ENCODE data around the gene B3GALT5. TPM values are rescaled to one million over a fixed set of nuclear protein-coding genes. Genes with fewer than 3 reads are reported as not detected.

B3GALT5 gene
- polyA plus RNA-seq, 2 of the 4 experiments (the other 2 are of a cell fraction), result 0.39 to 0.52 TPM

DNA sequence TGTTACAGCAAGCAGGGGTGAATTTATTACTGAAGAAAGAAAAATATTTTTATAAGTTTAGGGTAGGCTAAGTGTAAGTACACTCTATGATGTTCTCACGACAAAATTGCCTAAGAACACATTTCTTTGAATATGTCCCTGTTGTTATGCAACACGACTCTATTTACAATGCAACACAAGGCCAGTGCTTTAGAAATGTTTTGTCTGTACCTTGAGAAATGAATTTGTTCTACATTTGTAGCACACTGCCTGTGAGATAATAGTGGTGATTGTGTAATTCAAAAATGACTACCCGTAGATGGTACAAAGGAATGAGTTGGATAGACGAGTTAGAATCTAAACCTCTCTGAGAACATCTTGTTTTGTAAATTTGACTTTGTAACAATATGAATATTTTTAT, 68.5 kb downstream of the B3GALT5 start:
- ChIA-PET CTCF (no interaction called here), POLR2A (no interaction called here)
- FAIRE-seq, result no peak
- Histone ChIP-seq H3K4me1 (peaks cover 12% of the 10 kb centered on the region; the same call in 2 of the 3 replicates), H3K4me3 (no peak overlapping the region), H3K9me3 (peaks cover 3% of the 10 kb centered on the region; the same call in 2 of the 3 replicates), H3K4me2 (peak overlapping the region; percentile 40; the same call in 2 of the 3 replicates), H3K27ac (peak overlapping the region in 1 of 2 experiments; percentile 54; a peak in 1 of 6 replicates)
- DNase-seq (ENCODE audit: low read depth in 1 of 2, low spot score in 1 of 2), result no peak
- TF ChIP-seq CEBPB (IDR thresholded peaks at IDR 0.05) (peak in 1 of 2 experiments; percentile 49; a peak in 2 of 4 replicates), JUN (IDR thresholded peaks at IDR 0.05) (no peak)
- 66% methylated on average over 4 of the region's 4 CpGs for WGBS (ENCODE audit: missing lambda C conversion rate)
- no peak for ATAC-seq

DNA sequence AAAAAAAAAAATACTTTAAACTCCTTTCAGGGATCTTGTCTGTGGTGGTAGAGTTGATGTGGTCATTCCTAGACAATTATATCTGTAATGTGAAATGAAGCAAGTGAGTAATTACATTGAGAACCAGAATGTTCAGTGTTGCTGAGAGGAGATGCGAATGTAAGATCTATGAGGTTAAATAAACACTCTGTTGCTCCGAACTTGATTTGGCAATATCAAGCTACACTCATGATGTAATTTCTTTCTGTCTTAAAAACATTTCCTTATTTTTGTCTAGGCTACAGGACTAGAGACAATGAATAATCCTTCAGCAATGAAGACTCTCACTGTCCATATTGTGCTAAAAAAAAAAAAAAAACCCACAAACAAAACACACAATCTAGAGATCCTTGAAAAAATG, 69.1 kb downstream of the B3GALT5 start:
- Histone ChIP-seq H3K9me3 (peaks cover 3% of the 10 kb centered on the region; the same call in 2 of the 3 replicates), H3K4me1 (peaks cover 12% of the 10 kb centered on the region; the same call in 2 of the 3 replicates), H3K27ac (peak overlapping the region; percentile 54 to 61; a peak in 5 of 6 replicates), H3K4me2 (peak overlapping the region; percentile 40; the same call in 2 of the 3 replicates), H3K4me3 (no peak overlapping the region)
- POLR2A ChIA-PET, result no interaction called here
- 18% methylated on average over 2 of the region's 2 CpGs for WGBS (ENCODE audit: missing lambda C conversion rate)
- FAIRE-seq (no peak), DNase-seq (ENCODE audit: low read depth in 1 of 2, low spot score in 1 of 2) (peak in 1 of 2 experiments; percentile 33), ATAC-seq (no peak)
- CTCF ChIA-PET, result interaction anchor here (2.1 kb wide), 1 partner anchor 164 kb away, joined by 6 read pairs; no protein-coding TSS in a partner anchor
- TF ChIP-seq NPAS2 (CRISPR knock-in tag; IDR thresholded peaks at IDR 0.05; ENCODE audit: borderline replicate concordance) (no peak), CEBPB (IDR thresholded peaks at IDR 0.05) (peak; percentile 34 to 68; a peak in 2 of 4 replicates)

DNA sequence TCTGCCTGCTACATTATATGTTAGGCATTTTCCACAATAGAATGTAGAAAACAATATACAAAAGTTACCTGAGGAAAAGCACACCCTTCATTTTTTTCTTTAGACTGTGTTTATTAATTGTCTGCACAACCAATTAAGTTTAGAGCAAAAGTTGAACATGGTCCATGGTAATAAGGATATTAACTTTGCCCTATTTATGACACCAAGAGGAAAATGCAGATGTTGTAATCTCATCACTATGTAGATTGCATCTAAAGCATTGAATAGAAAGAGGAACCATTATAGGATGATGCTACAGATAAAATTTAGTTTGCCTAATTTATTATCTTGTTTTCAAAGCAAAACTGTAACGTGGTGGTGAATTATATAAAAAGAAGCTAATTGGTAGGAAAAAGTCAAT, 72.5 kb downstream of the B3GALT5 start:
- POLR2A ChIA-PET, result no interaction called here
- FAIRE-seq, result no peak
- WGBS (ENCODE audit: missing lambda C conversion rate), result 45% methylated on average over 1 of the region's 1 CpG
- no peak overlapping the region for H3K4me3 ChIP-seq
- no peak for DNase-seq (ENCODE audit: low read depth in 1 of 2, low spot score in 1 of 2)
- peaks cover 14% of the 10 kb centered on the region for H3K4me1 ChIP-seq
- no peak for ATAC-seq
- peaks cover 3% of the 10 kb centered on the region; the same call in 2 of the 3 replicates for H3K9me3 ChIP-seq
- H3K4me2 ChIP-seq, result no peak overlapping the region
- H3K27ac ChIP-seq, result no peak overlapping the region
- TF ChIP-seq, protein P1, sequence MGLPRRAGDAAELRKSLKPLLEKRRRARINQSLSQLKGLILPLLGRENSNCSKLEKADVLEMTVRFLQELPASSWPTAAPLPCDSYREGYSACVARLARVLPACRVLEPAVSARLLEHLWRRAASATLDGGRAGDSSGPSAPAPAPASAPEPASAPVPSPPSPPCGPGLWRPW (IDR thresholded peaks at IDR 0.05), result no peak
- TF ChIP-seq ZC3H11A (IDR thresholded peaks at IDR 0.05) (no peak), CEBPB (IDR thresholded peaks at IDR 0.05) (no peak), HOXB13 (CRISPR knock-in tag; IDR thresholded peaks at IDR 0.05; ENCODE audit: low read depth) (no peak), ZFP36 (IDR thresholded peaks at IDR 0.05; ENCODE audit: borderline replicate concordance, partially characterized antibody) (no peak), RNF2 (IDR thresholded peaks at IDR 0.05; ENCODE audit: borderline replicate concordance, low read depth) (no peak), RFX5 (IDR thresholded peaks at IDR 0.05) (no peak), TP53 (CRISPR knock-in tag; IDR thresholded peaks at IDR 0.05) (no peak), HDAC2 (IDR thresholded peaks at IDR 0.05) (no peak), HOXA7 (CRISPR knock-in tag; IDR thresholded peaks at IDR 0.05) (no peak), KDM5A (IDR thresholded peaks at IDR 0.05) (no peak), EHMT2 (IDR thresholded peaks at IDR 0.05; ENCODE audit: low read depth) (no peak), CBX2 (IDR thresholded peaks at IDR 0.05; ENCODE audit: borderline replicate concordance, low read depth) (no peak), FOXS1 (CRISPR knock-in tag; IDR thresholded peaks at IDR 0.05) (no peak), PHF8 (IDR thresholded peaks at IDR 0.05; ENCODE audit: borderline replicate concordance, low read depth) (no peak)
- TF ChIP-seq, protein P2, sequence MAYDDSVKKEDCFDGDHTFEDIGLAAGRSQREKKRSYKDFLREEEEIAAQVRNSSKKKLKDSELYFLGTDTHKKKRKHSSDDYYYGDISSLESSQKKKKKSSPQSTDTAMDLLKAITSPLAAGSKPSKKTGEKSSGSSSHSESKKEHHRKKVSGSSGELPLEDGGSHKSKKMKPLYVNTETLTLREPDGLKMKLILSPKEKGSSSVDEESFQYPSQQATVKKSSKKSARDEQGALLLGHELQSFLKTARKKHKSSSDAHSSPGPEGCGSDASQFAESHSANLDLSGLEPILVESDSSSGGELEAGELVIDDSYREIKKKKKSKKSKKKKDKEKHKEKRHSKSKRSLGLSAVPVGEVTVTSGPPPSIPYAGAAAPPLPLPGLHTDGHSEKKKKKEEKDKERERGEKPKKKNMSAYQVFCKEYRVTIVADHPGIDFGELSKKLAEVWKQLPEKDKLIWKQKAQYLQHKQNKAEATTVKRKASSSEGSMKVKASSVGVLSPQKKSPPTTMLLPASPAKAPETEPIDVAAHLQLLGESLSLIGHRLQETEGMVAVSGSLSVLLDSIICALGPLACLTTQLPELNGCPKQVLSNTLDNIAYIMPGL (CRISPR knock-in tag; IDR thresholded peaks at IDR 0.05; ENCODE audit: borderline replicate concordance), result no peak
- TF ChIP-seq, protein P3, sequence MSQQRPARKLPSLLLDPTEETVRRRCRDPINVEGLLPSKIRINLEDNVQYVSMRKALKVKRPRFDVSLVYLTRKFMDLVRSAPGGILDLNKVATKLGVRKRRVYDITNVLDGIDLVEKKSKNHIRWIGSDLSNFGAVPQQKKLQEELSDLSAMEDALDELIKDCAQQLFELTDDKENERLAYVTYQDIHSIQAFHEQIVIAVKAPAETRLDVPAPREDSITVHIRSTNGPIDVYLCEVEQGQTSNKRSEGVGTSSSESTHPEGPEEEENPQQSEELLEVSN (IDR thresholded peaks at IDR 0.05; ENCODE audit: borderline replicate concordance, low read depth), result no peak
- TF ChIP-seq, protein P4, sequence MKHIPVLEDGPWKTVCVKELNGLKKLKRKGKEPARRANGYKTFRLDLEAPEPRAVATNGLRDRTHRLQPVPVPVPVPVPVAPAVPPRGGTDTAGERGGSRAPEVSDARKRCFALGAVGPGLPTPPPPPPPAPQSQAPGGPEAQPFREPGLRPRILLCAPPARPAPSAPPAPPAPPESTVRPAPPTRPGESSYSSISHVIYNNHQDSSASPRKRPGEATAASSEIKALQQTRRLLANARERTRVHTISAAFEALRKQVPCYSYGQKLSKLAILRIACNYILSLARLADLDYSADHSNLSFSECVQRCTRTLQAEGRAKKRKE (CRISPR knock-in tag; IDR thresholded peaks at IDR 0.05; ENCODE audit: low read depth), result no peak
- TF ChIP-seq, protein P5, sequence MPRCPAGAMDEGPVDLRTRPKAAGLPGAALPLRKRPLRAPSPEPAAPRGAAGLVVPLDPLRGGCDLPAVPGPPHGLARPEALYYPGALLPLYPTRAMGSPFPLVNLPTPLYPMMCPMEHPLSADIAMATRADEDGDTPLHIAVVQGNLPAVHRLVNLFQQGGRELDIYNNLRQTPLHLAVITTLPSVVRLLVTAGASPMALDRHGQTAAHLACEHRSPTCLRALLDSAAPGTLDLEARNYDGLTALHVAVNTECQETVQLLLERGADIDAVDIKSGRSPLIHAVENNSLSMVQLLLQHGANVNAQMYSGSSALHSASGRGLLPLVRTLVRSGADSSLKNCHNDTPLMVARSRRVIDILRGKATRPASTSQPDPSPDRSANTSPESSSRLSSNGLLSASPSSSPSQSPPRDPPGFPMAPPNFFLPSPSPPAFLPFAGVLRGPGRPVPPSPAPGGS (IDR thresholded peaks at IDR 0.05), result no peak
- CTCF ChIA-PET, result interaction anchor here (2.0 kb wide), 1 partner anchor 31 kb away, joined by 7 read pairs; no protein-coding TSS in a partner anchor
